H1 (cell line): Measurements from ENCODE around the gene PHC1. TPM values are rescaled to one million over a fixed set of nuclear protein-coding genes. Genes with fewer than 3 reads are reported as not detected.

Experiments
- CREB1 ChIP-seq: IDR thresholded peaks from 2 replicates; pipeline ENCODE4 v1.6.1; 2012; ENCODE audit warnings: inconsistent platforms
- EP300 ChIP-seq, 2 experiments: IDR thresholded peaks; 1 replicate in 1 of 2; 2 replicates in 1 of 2; pipeline ENCODE4 v1.6.1; 2011 to 2012; ENCODE audit warnings: low read depth in 2 of 2, low read length in 2 of 2, mild to moderate bottlenecking in 2 of 2, borderline replicate concordance in 1 of 2, inconsistent platforms in 1 of 2, moderate library complexity in 1 of 2
- EZH2 ChIP-seq: fragments of 200-600 bp; sonication (generic); IDR thresholded peaks from 2 replicates; pipeline ENCODE4 v1.7.1; 2012; ENCODE audit warnings: low read depth, mild to moderate bottlenecking, moderate library complexity, low read length, inconsistent platforms; ENCODE audit not compliant: severe bottlenecking
- HDAC2 ChIP-seq, 2 experiments: fragments of 300-600 bp in 1 of 2; sonication (generic) in 1 of 2; IDR thresholded peaks; 2 replicates each; pipeline ENCODE4 v1.6.1; 2011 to 2012; ENCODE audit warnings: low read depth in 2 of 2, low read length in 2 of 2, mild to moderate bottlenecking in 2 of 2, moderate library complexity in 2 of 2, borderline replicate concordance in 1 of 2, inconsistent platforms in 1 of 2
- JUND ChIP-seq: IDR thresholded peaks from 2 replicates; pipeline ENCODE4 v1.6.1; 2011; ENCODE audit warnings: mild to moderate bottlenecking, improper control_type of control experiment, low read length
- POLR2A ChIP-seq, 2 experiments: IDR thresholded peaks; 1 replicate in 1 of 2; 2 replicates in 1 of 2; pipeline ENCODE4 v1.6.1; 2011; ENCODE audit warnings: low read depth in 2 of 2, low read length in 2 of 2, mild to moderate bottlenecking in 2 of 2; ENCODE audit errors: control extremely low read depth in 1 of 2
- TBP ChIP-seq: IDR thresholded peaks from 2 replicates; pipeline ENCODE4 v1.6.1; 2011; ENCODE audit warnings: low read depth, low read length, improper control_type of control experiment
- polyA plus RNA-seq, 7 experiments: library from polyadenylated mRNA; depleted of rRNA in 3 of 7; stranded (reverse) in 5 of 7; unstranded in 2 of 7; fragments of >200 nt in 5 of 7; fragments of 200-250 nt in 2 of 7; gene quantifications; 1 replicate in 5 of 7; 2 replicates in 1 of 7; 4 replicates in 1 of 7; pipeline versions ENCODE4 v1.2.1 to v1.2.3, GENCODE V29; 2011 to 2013; ENCODE audit warnings: missing spikeins in 2 of 7, mixed read lengths in 2 of 7
- total RNA-seq: library from RNA; stranded (reverse); fragmentation: NEBNext Ultra II Directional; extraction: Animal tissue kit (Norgen Biotek cat#: 25700); gene quantifications from 2 replicates; pipeline ENCODE4 v1.2.1, GENCODE V29; 2021
- TF ChIP-seq, protein P1 (sequence below), 3 experiments: IDR thresholded peaks; 1 replicate in 2 of 3; 2 replicates in 1 of 3; pipeline versions ENCODE4 v1.5.1 to v1.6.1; 2011; ENCODE audit warnings: low read length in 3 of 3, mild to moderate bottlenecking in 3 of 3, inconsistent platforms in 2 of 3, low read depth in 1 of 3, moderate library complexity in 1 of 3; ENCODE audit not compliant: insufficient read depth in 1 of 3; ENCODE audit errors: control extremely low read depth in 1 of 3

The PHC1 gene
- total and polyA plus RNA-seq, 2 of the 8 experiments (the other 6 are each of a cell fraction or from before 2014, with no cell fraction given): 934 to 1,655 TPM

DNA sequence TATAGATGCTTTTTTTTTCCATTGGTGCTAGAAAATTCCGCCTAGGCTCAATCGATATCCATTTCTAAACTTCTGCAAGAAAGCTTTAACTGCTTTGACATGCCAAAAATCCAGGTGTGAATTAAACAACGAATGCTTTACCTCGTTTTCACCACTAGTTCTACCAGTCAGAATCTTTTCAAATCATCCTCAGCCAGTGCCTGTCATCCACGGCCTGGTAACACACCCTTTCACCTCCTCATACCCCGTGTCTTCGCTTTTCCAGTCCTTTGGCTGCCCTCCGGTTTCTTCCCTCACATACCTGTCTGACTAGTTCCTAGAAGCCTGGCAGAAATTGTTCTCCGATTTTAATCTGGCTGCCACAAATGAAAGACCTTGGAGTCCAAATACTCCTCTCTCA, 1.4 kb upstream of the PHC1 start (continued):
- TF ChIP-seq, protein P1, sequence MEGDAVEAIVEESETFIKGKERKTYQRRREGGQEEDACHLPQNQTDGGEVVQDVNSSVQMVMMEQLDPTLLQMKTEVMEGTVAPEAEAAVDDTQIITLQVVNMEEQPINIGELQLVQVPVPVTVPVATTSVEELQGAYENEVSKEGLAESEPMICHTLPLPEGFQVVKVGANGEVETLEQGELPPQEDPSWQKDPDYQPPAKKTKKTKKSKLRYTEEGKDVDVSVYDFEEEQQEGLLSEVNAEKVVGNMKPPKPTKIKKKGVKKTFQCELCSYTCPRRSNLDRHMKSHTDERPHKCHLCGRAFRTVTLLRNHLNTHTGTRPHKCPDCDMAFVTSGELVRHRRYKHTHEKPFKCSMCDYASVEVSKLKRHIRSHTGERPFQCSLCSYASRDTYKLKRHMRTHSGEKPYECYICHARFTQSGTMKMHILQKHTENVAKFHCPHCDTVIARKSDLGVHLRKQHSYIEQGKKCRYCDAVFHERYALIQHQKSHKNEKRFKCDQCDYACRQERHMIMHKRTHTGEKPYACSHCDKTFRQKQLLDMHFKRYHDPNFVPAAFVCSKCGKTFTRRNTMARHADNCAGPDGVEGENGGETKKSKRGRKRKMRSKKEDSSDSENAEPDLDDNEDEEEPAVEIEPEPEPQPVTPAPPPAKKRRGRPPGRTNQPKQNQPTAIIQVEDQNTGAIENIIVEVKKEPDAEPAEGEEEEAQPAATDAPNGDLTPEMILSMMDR (IDR thresholded peaks at IDR 0.05; ENCODE audit: control extremely low read depth in 1 of 3, insufficient read depth in 1 of 3, low read depth in 1 of 3, low read length in 3 of 3): peak in 2 of 3 experiments; percentile 43 to 47; a peak in 3 of 4 replicates
- TF ChIP-seq CREB1 (peak; percentile 27; the same call in 1 of the 2 replicates), HDAC2 (IDR thresholded peaks at IDR 0.05; ENCODE audit: borderline replicate concordance in 1 of 2, low read depth in 2 of 2, low read length in 2 of 2) (0 out of 4 replicates have a peak, but pooled peaks of 1 of the 2 experiments have one; percentile 40), EP300 (IDR thresholded peaks at IDR 0.05; ENCODE audit: borderline replicate concordance in 1 of 2, low read depth in 2 of 2, low read length in 2 of 2) (no peak), EZH2 (no peak), TBP (peak; percentile 65; the same call in 1 of the 2 replicates), JUND (no peak), POLR2A (IDR thresholded peaks at IDR 0.05; ENCODE audit: control extremely low read depth in 1 of 2, low read depth in 2 of 2, low read length in 2 of 2) (peak in 1 of 2 experiments; percentile 72; a peak in 1 of 3 replicates)
- TF ChIP-seq, all 59 proteins: peak for 11
